ENCODE measurements around the gene GSE1. TPM values are rescaled to one million over a fixed set of nuclear protein-coding genes. Genes with fewer than 3 reads are reported as not detected.

The GSE1 gene
- total and polyA plus RNA-seq, 9 of the 15 experiments (the other 6 are each of a cell fraction or from before 2014, with no cell fraction given) = 12.2 to 244 (median 57.9) TPM

GRCh38 chr16:85610059-85610445 is 3.1 kb upstream of the GSE1 start (continued):
- TF ChIP-seq, protein P1, sequence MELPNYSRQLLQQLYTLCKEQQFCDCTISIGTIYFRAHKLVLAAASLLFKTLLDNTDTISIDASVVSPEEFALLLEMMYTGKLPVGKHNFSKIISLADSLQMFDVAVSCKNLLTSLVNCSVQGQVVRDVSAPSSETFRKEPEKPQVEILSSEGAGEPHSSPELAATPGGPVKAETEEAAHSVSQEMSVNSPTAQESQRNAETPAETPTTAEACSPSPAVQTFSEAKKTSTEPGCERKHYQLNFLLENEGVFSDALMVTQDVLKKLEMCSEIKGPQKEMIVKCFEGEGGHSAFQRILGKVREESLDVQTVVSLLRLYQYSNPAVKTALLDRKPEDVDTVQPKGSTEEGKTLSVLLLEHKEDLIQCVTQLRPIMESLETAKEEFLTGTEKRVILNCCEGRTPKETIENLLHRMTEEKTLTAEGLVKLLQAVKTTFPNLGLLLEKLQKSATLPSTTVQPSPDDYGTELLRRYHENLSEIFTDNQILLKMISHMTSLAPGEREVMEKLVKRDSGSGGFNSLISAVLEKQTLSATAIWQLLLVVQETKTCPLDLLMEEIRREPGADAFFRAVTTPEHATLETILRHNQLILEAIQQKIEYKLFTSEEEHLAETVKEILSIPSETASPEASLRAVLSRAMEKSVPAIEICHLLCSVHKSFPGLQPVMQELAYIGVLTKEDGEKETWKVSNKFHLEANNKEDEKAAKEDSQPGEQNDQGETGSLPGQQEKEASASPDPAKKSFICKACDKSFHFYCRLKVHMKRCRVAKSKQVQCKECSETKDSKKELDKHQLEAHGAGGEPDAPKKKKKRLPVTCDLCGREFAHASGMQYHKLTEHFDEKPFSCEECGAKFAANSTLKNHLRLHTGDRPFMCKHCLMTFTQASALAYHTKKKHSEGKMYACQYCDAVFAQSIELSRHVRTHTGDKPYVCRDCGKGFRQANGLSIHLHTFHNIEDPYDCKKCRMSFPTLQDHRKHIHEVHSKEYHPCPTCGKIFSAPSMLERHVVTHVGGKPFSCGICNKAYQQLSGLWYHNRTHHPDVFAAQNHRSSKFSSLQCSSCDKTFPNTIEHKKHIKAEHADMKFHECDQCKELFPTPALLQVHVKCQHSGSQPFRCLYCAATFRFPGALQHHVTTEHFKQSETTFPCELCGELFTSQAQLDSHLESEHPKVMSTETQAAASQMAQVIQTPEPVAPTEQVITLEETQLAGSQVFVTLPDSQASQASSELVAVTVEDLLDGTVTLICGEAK (IDR thresholded peaks at IDR 0.05) = 0 out of 2 replicates have a peak, but pooled peaks have one; percentile 12
- TF ChIP-seq, protein P1 (CRISPR knock-in tag; IDR thresholded peaks at IDR 0.05) = no peak
- TF ChIP-seq, protein P2, sequence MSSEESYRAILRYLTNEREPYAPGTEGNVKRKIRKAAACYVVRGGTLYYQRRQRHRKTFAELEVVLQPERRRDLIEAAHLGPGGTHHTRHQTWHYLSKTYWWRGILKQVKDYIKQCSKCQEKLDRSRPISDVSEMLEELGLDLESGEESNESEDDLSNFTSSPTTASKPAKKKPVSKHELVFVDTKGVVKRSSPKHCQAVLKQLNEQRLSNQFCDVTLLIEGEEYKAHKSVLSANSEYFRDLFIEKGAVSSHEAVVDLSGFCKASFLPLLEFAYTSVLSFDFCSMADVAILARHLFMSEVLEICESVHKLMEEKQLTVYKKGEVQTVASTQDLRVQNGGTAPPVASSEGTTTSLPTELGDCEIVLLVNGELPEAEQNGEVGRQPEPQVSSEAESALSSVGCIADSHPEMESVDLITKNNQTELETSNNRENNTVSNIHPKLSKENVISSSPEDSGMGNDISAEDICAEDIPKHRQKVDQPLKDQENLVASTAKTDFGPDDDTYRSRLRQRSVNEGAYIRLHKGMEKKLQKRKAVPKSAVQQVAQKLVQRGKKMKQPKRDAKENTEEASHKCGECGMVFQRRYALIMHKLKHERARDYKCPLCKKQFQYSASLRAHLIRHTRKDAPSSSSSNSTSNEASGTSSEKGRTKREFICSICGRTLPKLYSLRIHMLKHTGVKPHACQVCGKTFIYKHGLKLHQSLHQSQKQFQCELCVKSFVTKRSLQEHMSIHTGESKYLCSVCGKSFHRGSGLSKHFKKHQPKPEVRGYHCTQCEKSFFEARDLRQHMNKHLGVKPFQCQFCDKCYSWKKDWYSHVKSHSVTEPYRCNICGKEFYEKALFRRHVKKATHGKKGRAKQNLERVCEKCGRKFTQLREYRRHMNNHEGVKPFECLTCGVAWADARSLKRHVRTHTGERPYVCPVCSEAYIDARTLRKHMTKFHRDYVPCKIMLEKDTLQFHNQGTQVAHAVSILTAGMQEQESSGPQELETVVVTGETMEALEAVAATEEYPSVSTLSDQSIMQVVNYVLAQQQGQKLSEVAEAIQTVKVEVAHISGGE (CRISPR knock-in tag; IDR thresholded peaks at IDR 0.05) = peak in 1 of 3 experiments; percentile 20; a peak in 1 of 6 replicates
- 0 out of 2 replicates have a peak, but pooled peaks have one; percentile 49 for TF ChIP-seq NR3C1 (CRISPR knock-in tag; IDR thresholded peaks at IDR 0.05)
- TF ChIP-seq POLR2G (IDR thresholded peaks at IDR 0.05; ENCODE audit: low read depth, low read length) = peak; percentile 62
- TF ChIP-seq, protein P3, sequence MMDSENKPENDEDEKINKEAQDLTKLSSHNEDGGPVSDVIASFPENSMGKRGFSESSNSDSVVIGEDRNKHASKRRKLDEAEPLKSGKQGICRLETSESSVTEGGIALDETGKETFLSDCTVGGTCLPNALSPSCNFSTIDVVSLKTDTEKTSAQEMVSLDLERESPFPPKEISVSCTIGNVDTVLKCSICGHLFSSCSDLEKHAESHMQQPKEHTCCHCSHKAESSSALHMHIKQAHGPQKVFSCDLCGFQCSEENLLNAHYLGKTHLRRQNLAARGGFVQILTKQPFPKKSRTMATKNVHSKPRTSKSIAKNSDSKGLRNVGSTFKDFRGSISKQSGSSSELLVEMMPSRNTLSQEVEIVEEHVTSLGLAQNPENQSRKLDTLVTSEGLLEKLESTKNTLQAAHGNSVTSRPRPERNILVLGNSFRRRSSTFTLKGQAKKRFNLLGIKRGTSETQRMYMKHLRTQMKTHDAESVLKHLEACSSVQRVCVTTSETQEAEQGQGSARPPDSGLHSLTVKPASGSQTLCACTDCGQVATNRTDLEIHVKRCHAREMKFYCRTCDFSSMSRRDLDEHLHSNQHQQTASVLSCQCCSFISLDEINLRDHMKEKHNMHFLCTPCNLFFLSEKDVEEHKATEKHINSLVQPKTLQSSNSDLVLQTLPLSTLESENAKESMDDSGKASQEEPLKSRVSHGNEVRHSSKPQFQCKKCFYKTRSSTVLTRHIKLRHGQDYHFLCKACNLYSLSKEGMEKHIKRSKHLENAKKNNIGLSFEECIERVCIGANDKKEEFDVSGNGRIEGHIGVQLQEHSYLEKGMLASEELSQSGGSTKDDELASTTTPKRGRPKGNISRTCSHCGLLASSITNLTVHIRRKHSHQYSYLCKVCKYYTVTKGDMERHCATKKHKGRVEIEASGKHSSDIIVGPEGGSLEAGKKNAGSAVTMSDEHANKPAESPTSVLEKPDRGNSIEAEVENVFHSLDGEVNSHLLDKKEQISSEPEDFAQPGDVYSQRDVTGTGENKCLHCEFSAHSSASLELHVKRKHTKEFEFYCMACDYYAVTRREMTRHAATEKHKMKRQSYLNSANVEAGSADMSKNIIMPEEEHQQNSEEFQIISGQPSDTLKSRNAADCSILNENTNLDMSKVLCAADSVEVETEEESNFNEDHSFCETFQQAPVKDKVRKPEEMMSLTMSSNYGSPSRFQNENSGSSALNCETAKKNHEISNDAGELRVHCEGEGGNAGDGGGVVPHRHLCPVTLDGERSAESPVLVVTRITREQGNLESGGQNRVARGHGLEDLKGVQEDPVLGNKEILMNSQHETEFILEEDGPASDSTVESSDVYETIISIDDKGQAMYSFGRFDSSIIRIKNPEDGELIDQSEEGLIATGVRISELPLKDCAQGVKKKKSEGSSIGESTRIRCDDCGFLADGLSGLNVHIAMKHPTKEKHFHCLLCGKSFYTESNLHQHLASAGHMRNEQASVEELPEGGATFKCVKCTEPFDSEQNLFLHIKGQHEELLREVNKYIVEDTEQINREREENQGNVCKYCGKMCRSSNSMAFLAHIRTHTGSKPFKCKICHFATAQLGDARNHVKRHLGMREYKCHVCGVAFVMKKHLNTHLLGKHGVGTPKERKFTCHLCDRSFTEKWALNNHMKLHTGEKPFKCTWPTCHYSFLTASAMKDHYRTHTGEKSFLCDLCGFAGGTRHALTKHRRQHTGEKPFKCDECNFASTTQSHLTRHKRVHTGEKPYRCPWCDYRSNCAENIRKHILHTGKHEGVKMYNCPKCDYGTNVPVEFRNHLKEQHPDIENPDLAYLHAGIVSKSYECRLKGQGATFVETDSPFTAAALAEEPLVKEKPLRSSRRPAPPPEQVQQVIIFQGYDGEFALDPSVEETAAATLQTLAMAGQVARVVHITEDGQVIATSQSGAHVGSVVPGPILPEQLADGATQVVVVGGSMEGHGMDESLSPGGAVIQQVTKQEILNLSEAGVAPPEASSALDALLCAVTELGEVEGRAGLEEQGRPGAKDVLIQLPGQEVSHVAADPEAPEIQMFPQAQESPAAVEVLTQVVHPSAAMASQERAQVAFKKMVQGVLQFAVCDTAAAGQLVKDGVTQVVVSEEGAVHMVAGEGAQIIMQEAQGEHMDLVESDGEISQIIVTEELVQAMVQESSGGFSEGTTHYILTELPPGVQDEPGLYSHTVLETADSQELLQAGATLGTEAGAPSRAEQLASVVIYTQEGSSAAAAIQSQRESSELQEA (IDR thresholded peaks at IDR 0.05; ENCODE audit: low read depth) = no peak
